HG03064 (cell line): Measurements from ENCODE around the gene HSBP1L1.

Experiments used
- ATAC-seq: cut with Tn5 transposase; IDR thresholded peaks from one replicate; pipeline ENCODE4 v1.9.1; 2021; ENCODE audit warnings: low read depth; ENCODE audit not compliant: unreplicated experiment

HSBP1L1 gene

DNA sequence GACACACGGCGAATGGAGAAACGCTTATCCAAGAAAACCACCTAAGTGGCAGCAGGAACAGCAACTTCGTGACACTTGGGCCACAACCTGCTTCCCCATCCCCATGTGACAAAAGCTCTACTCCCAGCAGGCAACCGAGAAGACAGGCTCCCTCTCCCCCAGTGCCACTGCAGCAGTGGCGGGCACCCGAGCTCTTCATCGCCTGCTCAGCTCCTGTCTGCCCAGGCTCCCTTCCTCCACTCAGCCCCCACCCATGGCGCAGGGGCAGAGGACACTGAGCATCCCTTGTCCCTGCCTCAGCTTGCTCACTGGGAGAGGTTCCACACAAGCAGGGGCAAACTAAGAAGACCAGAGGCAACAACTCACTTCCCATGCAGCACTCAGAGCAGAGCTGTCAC is 35.9 kb upstream of the HSBP1L1 start:
- ATAC-seq: no peak

DNA sequence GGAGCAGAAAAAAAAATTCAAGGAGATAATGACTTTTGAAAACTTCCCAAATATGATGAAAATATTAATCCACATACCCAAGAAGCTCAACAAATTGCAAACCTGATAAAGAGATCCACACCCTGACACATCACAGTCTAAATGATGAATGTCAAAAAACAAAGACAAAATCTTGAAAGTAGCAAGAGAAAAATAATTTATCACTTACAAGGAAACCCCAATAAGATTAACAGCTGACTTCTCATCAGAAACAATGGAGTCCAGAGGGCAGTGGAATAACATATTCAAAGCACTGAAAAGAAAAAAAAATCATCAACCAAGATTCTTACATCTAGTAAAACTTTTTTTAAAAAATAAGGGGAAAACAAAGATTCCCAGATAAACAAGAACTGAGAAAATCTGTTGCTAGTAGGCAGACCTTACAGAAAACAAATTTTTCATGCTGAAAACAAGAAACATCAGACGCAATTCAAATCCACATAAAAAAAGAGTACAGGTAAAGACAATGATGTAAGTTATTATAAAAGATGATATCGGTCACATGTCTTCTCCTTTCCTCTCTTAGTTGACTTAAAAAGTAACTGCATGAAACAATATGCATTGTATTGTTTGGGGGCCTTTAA is 34.3 kb upstream of the HSBP1L1 start:
- no peak for ATAC-seq

DNA sequence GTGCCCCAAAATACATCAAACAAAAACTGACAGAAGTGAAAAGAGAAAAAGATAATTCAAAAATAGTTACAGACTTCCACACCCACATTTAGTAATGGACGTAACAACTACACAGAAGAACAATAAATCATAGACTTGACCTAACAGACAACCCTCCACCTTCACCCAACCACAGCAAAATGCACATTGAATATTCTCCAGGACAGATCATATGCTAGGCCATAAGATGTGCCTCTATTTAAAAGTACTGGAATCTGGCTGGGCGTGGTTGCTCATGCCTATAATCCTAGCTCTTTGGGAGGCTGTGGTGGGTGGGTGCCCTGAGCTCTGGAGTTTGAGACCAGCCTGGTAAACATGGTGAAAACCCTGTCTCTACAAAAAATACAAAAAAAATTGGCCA is 33.0 kb upstream of the HSBP1L1 start:
- no peak for ATAC-seq

DNA sequence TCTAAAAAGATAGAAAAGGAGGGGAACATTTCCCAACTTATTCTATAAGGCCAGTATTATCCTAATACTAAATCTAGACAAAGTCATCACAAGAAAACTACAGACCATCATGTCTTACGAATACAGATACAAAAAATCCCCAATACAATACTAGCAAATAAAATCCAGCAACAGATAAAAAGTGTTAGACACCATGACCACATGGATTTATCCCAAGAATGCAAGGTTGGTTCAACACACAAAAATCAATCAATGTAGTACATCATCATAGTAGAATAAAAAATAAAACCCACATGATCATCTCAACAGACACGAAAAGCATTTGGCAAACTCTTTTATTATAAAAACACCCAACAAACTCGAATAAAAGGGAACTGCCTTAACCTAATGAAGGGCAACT is 31.5 kb upstream of the HSBP1L1 start:
- no peak for ATAC-seq

DNA sequence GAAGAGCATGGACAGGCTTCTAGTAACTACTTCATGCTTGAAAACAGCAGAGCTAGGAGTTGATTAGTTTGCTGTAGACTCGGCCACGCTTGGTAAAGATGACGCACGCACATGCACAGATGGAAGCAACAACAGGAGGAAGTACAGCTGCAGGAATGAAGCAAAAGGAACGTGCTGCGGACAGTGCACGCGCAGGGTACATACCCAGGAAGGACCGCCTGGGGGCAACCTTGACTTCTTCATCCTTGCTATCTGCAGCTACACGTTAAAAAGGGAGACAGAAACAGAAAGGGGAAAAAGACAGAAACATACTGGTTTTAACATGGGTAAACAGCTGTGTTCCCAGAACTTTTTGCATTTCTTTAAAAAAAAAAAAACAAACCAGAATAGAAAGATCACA is 30.7 kb upstream of the HSBP1L1 start:
- no peak for ATAC-seq

DNA sequence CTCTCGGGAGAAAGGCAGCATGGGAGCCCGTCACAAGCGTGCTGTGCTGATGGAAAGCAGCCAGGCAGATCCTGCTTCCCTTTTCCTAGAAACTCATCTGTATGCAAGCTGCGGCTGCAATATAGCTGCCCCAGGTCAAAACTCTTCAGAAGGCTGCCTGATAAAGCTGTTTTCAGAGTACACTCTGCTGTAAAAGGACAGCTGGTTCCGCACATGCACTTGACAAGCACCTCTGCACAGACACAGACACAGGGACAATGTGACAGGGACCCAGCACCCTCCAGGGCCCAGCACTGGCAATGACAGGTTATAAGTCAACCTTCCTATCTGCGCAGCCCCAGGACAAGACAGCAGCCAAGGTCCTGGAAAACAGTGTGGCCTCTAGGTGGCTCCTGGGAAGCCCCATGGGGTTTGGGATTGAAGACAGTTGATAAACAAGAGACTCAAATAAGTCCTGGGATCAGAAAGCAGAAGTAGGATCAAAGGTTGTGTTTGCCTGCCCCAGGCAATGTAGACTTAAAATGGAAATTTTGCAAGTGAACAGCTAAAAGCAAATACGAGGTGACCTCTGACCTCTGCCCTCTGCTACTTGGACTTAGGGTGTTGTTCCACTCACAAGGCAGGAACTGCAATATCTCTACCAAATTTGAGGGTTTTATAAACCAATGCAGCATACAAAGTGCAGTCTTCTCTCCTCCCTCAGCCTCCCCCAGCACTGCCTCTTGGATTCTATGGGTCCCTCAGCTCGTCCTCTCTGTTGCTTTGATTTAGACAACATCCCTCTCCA is 29.9 kb upstream of the HSBP1L1 start:
- no peak for ATAC-seq

DNA sequence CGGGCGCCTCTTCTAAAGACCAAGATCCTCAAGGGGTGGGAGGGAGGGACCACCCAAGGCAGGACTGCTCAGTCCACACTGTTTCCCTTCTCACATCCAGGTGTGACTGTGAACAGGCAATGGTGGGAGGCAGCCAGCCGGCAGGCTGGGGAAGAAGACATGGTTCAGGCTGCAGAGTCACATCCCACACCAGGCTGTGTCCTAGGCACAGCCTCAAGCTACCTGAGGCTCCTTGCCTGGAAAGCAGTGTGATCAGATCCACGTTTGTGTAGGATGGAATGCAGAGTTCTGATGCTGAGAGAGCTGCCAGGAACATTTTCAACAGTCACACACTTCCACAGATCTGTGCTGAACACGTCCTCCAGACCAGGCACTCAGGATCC is 29.4 kb upstream of the HSBP1L1 start:
- ATAC-seq: no peak

DNA sequence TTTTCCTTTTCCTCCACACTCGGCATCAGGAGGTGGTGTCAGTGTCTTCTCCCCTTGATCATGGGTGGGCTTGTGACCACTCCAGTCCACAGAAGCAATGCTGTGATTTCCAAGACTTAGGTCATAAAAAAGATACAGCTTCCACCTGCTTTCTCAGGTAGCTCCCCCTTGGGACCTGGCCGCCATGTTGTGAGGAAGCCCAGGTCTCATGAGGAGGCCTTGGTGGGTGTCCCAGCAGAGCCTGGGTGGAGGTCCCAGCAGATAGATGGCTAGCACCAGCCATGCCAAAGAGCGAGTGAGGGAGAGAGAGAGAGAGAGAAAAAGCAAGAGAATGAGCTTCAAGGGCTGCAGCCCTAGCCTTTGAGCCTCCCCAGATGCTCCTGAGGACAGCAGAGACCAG is 28.9 kb upstream of the HSBP1L1 start:
- no peak for ATAC-seq

DNA sequence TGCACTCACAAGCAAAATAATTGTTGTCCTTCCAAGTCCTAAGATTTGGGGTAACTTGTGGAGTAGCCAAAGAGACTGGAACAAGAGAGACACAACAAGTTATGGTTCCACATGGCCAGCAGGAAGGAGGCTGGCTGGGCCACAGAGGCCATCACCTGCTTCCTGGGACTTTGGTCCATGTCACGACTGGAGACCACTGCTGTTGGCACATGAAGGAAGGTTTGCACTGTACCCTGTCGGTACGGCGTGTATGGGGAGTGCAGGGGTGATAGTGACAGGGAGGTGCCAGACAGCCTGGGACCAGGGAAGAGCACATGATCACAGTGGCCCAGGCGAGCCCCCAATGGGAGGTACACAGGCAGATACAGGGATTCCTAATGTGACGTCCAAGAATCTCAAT is 28.5 kb upstream of the HSBP1L1 start:
- ATAC-seq: no peak

DNA sequence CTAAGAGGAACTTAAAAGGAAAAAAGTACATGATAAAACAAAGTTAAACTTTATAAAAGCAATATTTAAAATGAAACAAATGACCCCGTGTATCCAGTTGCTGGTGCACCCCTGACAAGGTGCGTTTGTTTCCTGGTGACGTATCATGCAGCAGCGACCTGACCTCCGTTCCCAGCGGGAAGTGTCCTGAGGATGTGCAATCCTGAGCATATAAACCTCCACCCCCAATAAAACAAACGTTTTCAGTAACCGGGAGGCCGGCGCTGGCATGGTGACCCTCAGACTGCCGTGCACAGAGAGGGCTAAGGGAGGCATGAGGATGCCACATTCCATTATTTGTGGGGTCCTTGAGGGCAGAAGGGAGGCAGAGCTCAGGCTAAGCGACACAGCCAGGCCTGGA is 27.8 kb upstream of the HSBP1L1 start:
- no peak for ATAC-seq

DNA sequence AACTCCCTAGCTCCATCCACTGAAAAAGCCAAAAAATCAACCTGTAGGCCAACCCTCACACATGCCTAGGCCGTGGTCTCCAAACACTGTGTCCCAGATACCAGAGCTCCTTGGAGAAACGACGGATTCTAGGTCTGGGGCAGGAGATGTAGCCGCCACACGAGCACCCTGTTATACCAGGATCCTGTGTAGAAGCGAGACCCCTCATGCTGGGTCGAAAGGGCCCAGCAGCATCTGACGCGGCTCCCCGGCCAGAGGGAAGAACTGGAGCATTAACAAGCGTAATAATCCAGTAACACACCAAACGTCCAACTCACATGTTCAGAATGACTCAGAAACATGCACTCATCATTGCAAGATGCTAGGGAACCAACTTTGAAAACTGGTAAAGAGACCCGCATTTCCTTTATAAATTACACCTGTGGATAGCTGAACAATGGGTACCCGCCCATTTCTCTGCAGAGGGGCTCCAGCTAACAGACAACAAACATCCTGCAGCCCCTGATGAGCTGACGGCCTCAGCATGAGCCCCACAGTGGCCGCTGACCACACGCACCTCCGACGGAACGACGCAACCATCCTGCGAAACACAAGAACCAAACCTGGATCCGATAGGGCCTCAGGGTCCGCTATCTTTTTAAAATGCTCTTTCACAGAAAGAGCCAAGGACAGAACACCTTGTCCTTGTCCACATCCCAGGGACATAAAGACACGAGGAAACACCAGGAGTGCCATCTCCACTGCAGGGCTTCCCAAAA is 27.2 kb upstream of the HSBP1L1 start:
- no peak for ATAC-seq

DNA sequence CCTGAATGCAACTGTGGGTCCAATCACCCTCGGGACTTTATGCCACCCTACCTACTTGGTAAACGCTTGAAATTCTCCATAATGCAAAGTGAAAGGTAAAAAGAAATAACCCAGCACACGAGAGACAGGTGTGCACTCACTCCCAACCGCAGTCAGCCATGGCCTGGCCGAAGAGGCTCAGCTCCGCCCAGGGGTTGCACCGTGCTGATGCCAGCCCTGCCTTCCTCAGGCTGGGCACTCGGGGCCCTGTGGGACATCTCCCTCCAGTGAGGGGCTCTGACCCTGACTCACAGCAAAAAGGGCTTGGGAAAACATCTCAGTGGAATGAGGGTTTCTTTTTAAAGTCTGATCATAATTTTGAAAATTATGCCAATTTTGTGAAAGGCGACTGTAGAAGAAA is 26.2 kb upstream of the HSBP1L1 start:
- ATAC-seq: no peak

DNA sequence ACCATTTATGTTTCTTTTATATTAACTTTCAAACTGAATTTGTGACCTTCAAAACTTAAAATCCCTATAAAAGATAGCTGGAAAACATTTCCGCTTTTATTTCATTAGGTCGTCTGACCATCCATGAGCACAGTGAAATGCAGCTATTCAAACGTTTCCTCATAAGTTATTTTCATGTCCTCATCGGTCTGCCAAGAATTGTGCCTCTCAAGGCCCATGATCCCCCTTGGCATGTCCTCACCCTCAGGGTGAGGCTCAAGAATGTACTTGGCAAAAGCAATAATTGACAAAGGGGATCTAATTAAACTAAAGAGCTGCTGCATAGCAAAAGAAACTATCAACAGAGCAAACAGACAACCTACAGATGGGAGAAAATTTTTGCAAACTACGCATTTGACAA is 25.3 kb upstream of the HSBP1L1 start:
- no peak for ATAC-seq

DNA sequence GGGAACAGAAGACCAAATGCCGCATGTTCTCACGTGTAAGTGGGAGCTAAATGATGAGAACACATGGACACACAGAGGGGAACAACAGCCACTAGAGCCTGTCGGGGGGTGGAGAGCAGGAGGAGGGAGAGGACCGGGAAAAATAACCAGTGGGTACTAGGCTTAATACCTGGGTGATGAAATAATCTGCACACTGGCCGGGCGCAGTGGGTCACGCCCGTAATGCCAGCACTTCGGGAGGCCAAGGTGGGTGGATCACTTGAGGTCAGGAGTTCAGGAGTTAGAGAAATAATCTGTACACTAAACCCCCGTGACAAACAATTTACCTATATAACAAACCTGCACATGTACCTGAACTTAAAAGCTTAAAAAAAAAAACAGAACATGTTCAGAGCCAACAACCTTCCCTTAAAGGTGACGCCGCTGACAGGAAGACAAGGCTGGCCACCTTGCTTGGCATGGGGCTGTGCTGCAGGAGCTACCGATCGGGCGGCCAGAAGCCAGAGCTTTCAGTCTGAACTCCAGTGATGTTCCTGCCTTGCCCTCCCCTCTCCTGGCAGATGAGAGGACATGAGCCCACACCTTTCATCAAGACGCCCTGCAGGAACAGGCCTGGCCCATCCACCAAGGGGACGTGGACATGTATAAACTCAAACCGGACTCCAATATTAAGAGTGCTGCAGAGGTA is 24.2 kb upstream of the HSBP1L1 start:
- no peak for ATAC-seq

DNA sequence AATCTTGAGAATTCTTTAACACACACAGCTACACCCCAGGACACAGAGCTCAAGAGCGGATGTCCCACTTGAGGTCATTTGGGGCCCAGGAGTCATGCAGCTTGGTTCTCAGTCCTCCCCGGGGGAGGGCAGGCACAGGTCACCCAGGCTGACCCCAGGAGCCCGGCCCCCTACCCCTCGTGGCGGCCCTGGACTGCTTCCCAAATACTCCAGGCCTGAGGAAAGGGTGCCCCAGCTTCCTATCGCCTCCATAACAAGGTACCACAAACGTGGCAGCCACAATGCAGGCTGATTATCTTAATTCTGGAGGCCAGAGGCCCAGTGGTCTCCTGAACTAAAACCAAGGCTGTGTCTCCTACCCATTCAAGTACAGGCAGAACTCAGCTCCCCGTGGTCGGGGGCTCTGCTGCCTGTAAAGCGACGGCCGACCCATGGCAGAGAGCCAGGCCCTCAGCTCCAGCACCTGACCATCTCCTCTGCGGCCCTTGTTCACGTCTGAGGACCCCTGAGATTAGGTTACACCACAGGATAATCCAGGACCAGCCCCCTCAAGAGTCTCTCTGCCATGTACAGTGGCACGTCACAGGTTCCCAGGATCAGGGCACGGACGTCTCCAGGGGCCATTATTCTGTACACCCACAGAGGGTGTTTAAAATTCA is 23.5 kb upstream of the HSBP1L1 start:
- no peak for ATAC-seq

DNA sequence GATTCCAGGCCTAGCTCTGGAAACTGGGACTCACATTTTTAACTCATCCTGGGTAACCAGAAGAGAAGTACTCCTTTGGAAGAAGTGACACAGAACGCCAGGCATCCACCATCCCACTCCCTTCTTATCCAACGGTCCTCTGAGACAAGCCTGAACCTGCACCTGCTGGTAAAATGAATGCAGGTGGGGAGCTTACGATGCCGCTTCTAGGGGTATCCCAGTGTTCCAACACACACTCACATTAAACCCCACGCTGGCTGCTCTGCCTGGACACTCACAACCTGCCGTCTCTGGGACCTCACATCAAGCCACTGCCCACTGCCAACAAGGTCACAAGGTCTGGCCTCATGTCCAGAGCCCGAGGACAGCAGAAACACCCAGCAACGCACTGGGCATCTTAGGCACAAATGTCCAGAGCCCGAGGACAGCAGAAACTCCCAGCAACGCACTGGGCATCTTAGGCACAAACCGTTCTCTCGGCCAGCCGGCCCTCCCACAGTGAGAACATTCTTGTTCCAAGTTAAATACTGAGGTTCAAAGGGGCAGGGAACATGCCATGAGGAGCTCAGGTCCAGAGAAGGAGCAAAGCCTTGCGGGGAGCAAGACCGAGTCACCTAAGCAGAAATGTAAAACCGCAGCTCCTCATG is 22.8 kb upstream of the HSBP1L1 start:
- ATAC-seq: no peak

DNA sequence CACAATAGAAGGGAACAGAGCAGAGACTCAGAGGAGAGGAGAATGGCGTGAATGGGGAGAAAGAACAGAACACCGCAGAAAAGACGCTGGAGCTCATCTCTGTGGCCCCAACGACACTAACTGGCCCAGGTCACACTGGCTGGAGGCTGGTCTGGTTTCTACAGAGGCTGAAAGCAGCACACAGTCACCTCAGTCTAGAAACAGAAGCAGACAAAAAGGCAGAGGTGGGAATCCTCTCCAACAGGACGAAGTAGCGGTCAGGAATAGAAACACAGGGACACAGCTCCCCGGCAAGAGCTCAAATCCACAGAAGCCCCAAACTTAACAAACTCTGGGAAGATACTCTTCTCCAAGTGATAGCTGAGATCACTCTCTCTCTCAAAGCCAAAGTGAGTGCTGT is 22.2 kb upstream of the HSBP1L1 start:
- no peak for ATAC-seq

DNA sequence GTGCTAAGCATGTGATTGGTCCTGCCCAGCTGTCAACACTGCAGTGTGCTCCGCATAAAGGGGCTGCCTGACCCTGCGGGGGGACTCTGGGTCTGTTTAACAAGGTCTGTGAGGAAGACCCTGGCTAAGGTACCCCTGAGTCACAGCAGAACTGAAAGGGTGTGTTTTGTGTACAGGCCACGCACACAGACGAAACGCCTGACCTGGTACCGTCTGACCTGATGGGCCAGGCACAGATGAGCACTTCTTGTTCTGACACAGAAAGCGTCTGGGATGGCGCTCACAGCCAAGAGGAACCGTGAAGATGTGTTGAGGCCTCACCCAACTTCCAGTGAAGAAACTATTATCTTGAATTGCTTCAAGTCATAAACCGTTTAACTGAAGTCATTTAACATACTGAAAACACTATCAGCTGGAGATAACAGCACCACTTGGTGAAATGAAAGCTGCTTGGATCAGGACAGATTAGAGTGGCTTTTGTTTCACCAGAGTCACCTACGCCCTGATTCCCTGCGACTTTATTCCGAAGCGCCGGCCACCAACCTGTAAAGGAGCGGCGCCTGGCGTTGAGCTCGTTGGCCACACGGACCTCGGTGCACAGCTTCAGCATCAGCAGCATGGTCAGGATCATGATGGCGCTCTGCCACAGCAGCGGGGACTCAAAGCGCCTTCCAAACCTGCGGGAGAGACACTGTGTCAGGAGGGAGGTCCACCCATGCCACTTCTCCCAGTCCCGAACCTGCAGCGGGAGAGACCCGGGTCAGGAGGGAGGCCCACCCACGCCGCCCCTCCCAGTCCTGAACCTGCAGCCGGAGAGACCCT is 21.4 kb upstream of the HSBP1L1 start:
- no peak for ATAC-seq

DNA sequence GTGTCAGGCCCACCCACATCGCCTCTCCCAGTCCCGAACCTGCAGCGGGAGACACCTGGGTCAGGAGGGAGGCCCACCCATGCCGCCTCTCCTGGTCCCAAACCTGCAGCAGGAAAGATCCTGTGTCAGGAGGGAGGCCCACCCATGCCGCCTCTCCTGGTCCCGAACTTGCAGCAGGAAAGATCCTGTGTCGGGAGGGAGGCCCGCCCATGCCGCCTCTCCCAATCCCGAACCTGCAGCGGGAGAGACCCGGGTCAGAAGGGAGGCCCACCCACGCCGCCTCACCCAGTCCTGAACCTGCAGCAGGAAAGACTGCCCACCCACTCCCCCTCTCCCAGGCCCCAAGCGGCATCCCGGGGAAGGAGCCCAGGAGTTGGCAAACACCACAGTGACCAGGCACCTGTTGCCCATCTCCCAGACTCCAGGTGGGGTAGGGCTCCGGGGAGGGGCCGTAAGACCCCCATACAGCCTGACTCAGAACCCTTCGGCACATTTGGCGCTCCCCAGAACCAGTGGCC is 20.8 kb upstream of the HSBP1L1 start:
- ATAC-seq: no peak
